Stimulated activated CD4-positive, alpha-beta T cell treated with anti-CD3 and anti-CD28 coated beads, Interleukin-4, amount 100 ng/mL, for 24 hours (primary cell): ENCODE results near the gene BCL10.
"Not testable (repeated sequence)": the region's sequence is repeated elsewhere in the genome, so short reads cannot be mapped to it uniquely, and the experiment has no call there.

Experiments used
- DNase-seq: peaks from one replicate; pipeline ENCODE4 v3.0.0-alpha.2; 2020

BCL10 gene

GRCh38 chr1:85264150-85264549 is 12.3 kb downstream of the BCL10 start:
- no peak for DNase-seq

- DNase-seq: no peak
These were observed 13.4 kb downstream of the BCL10 start for GRCh38 chr1:85262985-85263384.

GRCh38 chr1:85259912-85260274 is 16.5 kb downstream of the BCL10 start:
- DNase-seq: no peak

- peak; percentile 96 for DNase-seq
These were observed 17.1 kb downstream of the BCL10 start, which contains the start of gene C1orf52 for GRCh38 chr1:85259118-85259911. C1orf52 (minus strand) TSS chr1:85259662; CDS start chr1:85259633, 29 bp downstream.

- no peak for DNase-seq
These were observed 17.8 kb downstream of the BCL10 start for GRCh38 chr1:85258536-85259117.

GRCh38 chr1:85249042-85249441 is 27.4 kb downstream of the BCL10 start:
- not testable (repeated sequence) for DNase-seq

GRCh38 chr1:85245891-85246290 is 30.5 kb downstream of the BCL10 start:
- DNase-seq: no peak

- no peak for DNase-seq
These were observed 31.0 kb downstream of the BCL10 start for GRCh38 chr1:85245456-85245855.

GRCh38 chr1:85244271-85245061 is 32.0 kb downstream of the BCL10 start:
- DNase-seq: no peak

- DNase-seq: no peak
These were observed 33.1 kb downstream of the BCL10 start for GRCh38 chr1:85243372-85243771.

GRCh38 chr1:85240643-85241042 is 35.8 kb downstream of the BCL10 start:
- no peak for DNase-seq

GRCh38 chr1:85240174-85240601 is 36.2 kb downstream of the BCL10 start:
- no peak for DNase-seq

GRCh38 chr1:85237613-85238012 is 38.8 kb downstream of the BCL10 start:
- DNase-seq: no peak

GRCh38 chr1:85230305-85230977 is 46.0 kb downstream of the BCL10 start:
- DNase-seq: no peak

GRCh38 chr1:85229574-85230097 is 46.8 kb downstream of the BCL10 start:
- no peak for DNase-seq

- DNase-seq: no peak
These were observed 47.5 kb downstream of the BCL10 start for GRCh38 chr1:85228972-85229371.

- DNase-seq: no peak
These were observed 50.6 kb downstream of the BCL10 start for GRCh38 chr1:85225624-85226380.

GRCh38 chr1:85224734-85225623 is 51.5 kb downstream of the BCL10 start:
- DNase-seq: no peak

- DNase-seq: no peak
These were observed 52.1 kb downstream of the BCL10 start for GRCh38 chr1:85224295-85224694.

GRCh38 chr1:85223334-85223733 is 53.1 kb downstream of the BCL10 start:
- no peak for DNase-seq

- DNase-seq: no peak
These were observed 55.7 kb downstream of the BCL10 start for GRCh38 chr1:85220756-85221201.
